ENCODE results near the gene GRK4.

DNA sequence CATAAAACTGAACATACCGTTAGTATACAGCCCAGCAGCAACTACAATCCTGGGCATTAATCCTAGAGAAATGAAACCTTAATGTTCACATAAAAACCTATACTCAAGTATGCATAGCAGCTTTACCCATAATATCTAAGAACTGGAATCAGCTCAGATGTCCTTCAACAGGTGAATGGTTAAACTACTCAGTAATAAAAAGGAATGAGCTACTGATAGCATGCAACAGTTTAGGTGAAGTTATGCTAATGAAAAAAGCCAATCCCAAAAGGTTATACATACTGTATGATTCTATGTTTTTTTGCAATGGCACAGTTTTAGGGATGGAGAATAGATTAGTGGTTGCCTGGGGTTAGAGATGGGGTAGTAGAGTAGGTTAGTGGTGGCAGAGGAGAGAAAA, 120.4 kb downstream of the GRK4 start:
- TF ChIP-seq, protein P1, sequence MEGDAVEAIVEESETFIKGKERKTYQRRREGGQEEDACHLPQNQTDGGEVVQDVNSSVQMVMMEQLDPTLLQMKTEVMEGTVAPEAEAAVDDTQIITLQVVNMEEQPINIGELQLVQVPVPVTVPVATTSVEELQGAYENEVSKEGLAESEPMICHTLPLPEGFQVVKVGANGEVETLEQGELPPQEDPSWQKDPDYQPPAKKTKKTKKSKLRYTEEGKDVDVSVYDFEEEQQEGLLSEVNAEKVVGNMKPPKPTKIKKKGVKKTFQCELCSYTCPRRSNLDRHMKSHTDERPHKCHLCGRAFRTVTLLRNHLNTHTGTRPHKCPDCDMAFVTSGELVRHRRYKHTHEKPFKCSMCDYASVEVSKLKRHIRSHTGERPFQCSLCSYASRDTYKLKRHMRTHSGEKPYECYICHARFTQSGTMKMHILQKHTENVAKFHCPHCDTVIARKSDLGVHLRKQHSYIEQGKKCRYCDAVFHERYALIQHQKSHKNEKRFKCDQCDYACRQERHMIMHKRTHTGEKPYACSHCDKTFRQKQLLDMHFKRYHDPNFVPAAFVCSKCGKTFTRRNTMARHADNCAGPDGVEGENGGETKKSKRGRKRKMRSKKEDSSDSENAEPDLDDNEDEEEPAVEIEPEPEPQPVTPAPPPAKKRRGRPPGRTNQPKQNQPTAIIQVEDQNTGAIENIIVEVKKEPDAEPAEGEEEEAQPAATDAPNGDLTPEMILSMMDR (IDR thresholded peaks at IDR 0.05), result no peak
- no peak for TF ChIP-seq POLR2A (IDR thresholded peaks at IDR 0.05)

Measured in heart left ventricle (tissue), 13 donors.